ENCODE results near the gene SYT9.

DNA sequence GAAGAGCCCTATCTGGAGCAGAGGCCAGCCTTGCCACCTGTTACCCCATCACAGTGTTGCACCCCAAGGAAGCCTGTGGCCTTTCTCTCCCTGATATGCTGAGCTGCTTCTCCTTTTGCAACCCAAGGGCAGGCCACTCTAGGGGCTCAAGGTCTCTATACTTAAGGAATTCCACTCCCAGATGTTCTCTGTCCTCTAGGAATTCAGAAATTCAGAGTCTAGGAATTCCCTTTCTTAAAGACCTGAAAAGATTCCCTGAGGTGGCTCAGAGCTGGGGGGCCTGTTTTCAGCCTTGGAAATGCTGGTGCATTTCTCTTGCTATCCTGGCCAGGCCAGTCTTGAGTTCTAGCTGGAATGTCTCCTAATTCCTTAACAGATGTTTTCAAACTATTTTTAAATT is 165.6 kb downstream of the SYT9 start:
- TF ChIP-seq, protein P1, sequence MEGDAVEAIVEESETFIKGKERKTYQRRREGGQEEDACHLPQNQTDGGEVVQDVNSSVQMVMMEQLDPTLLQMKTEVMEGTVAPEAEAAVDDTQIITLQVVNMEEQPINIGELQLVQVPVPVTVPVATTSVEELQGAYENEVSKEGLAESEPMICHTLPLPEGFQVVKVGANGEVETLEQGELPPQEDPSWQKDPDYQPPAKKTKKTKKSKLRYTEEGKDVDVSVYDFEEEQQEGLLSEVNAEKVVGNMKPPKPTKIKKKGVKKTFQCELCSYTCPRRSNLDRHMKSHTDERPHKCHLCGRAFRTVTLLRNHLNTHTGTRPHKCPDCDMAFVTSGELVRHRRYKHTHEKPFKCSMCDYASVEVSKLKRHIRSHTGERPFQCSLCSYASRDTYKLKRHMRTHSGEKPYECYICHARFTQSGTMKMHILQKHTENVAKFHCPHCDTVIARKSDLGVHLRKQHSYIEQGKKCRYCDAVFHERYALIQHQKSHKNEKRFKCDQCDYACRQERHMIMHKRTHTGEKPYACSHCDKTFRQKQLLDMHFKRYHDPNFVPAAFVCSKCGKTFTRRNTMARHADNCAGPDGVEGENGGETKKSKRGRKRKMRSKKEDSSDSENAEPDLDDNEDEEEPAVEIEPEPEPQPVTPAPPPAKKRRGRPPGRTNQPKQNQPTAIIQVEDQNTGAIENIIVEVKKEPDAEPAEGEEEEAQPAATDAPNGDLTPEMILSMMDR (IDR thresholded peaks at IDR 0.05), result no peak
- TF ChIP-seq POLR2A (IDR thresholded peaks at IDR 0.05) (no peak), POLR2AphosphoS5 (IDR thresholded peaks at IDR 0.05) (no peak)

All from prostate gland (tissue), 2 donors.